Measurements from ENCODE around the gene SNORC.
A peak's percentile ranks its signal among the peaks of the same experiment; 100 is the strongest.

Gene SNORC

DNA sequence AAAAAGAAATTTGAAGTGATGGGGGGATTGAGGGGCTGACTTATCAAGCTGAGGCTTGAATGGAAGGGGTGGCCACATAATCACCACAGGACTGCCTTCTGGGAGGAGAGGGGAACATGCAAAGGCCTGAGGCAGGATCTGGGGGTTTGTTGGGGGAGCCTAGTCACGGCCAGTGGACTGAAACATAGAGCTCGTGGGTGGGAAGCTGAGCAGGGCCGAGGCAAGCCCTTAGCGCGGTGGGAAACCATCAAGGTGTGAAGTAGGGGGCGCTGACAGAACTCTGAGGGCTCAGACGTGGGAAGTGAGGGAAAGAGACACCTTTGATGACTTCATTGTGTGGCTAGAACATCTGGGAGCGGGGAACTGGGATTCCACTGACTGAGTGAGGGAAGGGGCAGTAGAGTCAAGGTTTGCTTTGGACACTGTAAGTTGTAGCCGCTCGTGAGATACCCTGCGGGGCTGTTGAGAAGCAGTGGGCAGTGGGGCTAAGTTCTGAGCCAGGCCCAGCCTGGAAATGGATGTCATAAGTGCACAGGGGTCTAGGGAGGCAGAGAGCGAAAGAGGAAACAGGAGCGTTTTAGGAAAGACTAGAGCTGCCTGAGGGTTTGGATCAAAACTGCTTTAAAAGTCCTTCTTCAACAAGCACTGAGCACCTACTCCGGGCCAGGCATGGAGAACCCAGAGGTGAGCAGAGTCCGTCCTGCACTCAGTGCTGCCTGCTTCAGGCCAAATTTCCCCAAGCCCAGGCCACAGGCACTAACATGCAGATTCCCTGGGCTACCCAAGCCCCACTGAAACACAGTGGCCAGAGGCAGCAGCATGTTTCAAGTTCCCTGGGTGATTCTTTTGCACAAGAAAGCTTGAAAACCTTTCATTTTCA lies 686 bp upstream of the SNORC start:
- DNase-seq, result no peak

DNA sequence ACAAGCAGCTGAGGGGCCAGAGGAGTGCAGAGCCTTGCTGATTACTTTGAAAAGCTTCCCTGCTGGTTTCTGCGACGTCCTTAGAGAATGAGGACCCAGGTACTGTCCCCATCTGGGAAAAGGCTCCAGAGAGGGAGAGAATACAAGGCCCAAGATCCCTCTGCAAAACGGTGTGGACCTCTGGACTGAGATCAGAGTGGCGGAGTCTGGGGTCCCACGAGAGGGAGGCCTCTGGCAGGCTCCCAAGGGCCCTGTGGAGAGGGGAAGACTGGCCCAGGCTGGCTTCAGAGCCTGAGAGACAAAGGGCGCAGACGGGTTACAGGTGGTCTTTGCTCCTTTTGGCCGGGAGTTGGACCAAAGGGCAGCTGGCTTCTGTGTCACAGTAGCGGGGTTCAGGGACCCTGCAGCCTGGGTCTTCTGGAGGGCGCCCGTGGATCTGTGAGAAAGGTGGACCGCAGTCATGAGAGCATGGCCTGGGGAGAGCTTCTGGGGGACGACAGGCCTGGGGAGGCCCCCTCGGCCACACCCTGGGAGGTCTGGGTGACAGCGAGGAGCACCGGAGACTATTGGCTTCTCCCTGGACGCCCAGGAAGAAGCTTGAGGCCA lies 805 bp downstream of the SNORC start:
- no peak for DNase-seq

DNA sequence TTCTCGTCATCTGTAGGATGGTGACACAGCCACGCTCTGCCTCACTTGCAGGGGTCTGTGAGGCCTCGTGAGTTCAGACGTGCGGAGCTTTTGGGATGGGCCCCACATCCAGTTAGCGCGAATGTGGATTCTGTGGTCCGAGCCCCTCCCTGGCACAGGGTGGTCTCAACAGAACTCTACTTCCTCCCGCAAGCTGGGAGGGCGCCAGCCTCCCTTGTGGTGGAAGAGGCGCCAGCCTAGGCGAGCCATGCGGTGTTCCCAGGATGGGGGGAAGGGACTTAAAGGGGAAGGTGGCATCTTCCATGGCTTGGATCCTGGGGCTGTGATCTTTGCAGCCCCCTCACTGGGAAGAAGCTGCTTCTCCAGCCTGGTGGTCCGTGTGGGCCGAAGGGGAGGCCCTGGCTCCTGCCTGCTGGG lies 1.4 kb downstream of the SNORC start:
- no peak for DNase-seq

DNA sequence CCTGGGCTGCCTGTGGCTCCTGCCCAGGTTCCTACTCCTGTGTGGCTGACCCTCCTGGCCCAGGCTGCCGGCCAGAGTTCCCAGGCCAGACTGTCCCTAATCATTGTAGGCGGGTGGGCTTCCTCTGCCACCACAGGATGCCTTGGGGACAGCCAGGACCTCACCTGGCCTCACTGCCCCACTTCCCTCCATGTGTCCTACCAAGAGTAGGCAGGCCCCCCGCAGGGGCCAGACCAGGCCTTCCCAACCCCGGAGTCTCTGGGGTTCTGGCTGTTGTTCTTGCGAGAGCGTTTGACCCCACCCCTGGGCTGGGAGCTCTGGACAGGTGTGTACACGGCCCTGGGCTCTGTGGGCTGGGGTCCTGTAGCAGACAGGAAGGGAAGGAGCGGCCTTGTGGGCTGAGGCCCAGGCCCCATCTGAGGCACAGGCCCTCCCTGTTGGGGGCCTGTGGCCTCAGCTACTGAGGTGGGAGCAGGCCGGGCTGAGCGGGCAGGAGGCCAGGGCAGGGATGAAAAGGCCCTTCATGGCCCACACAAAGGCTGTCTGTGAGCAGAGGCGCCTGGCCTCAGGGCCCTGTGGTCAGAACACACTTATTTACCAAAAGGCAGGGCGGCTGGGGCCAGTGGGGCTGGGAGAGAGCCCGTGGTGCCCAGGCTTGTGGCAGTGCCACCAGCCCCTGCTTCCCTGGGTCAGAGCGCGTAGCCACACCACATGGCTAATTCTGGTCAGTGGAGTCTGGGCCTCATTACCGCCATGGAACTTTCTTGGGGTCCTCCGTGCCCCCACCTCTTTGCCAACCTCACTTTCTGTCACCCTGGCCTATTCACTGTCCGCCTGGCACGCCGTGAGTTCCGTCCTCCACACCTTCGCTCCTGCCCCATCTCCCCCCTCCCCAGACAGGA lies 2.0 kb downstream of the SNORC start:
- DNase-seq, result no peak

DNA sequence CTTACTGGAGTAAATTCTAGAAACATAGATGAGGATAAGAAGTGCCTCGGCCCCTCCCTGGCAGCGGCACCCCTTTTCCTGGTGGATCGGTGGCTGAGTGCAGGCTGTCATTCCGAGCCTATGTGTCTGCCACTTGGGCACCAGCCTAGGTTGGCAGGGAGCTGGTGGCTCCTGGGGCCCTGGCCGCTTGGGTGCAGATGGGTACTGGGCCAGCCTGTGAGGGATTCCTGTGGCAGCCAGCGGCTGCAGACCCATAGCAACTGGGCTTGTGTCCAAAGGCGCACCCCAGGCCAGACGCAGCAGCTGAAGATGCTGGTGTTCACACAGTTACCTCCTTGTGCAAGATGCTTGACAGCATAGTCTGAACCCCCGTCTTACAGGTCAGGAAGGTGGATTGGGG lies 2.8 kb downstream of the SNORC start:
- DNase-seq, result no peak

DNA sequence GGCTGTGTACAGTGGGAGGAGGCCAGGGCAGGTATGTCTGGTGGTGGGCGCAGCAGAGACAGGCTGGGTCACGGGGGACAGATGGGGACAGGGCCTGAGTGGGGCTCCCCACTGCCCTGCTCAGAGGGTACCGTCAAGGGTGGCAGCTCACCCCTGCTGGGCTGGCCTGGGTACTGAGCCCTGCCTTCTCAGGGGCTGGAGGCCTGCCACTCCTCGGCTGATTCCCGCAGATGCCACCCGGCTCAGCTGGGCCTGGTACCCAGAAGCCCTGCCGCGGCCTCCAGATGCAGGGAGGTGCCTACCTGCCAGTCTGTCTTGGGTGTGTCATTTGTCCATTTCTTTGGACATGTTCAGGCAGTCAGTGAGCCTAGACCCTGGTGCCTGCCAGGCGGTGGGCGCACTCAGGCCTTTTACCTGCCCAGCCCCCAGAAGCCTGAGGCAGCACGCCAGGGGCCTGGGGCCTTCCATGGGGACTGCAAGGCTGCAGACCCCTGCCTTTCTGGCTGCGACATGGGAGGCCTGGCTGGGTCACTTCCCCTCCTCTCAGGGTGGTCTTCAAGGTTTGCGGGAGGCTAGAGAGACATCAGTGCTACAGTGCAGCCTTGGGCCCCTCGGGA lies 3.3 kb downstream of the SNORC start:
- DNase-seq, result no peak

DNA sequence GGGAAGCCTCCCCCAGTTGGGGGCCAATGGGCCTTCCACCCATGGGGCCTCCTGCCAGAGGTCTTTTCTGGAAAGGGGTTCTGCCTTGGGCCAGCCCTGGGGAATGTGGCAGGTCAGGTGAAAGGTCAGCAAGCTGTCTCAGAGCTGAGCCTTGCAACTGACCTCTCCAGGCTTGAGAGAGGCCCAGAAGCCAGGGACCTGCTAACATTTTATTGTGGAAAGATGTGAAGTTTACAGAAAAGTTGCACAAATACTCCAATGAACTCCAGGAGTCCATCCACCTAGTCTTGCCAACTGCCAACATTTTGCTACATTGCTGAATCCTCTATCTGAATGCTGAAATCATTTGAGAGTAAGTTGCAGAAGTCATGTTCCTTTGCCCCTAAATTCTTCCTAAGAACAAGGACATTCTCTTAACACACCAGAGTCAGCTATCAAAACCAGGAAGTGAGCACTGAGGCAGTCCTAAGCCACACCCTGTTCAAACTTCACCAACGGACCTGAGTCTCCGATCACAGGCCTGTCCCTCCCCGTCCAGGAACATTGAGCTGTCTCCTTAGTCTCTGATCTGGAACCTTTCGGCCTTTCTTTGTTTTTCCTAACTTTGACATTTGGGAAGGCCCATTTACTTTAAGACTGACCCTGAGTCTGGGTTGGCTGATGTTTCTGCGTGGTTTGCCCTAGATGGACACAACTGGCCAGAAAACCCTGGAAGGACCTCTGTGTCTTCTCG lies 4.0 kb downstream of the SNORC start:
- peak; percentile 9 to 47 for DNase-seq

DNA sequence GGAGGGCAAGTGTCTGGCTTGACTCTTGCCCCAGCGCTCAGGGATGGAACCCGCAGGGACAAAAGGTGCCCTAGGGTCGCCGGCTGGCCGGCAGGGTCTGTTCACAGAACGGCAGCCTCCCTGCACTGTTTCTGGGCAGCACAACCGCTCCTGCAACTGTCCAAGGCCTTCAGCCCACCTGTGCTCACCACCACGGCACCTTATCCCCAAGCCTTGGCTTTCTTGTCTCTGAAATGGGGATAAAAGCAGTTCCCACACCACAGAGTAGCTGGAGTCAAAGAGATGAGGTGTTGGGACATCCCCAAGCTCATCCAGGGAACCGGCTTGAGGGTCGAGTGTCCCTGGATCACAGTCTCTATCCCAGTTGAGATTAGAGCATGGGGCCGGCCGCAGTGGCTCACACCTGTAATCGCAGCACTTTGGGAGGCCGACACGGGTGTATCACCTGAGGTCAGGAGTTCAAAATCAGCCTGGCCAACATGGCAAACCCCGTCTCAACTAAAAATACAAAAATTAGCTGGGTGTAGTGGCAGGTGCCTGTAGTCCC lies 4.7 kb downstream of the SNORC start:
- DNase-seq, result no peak

DNA sequence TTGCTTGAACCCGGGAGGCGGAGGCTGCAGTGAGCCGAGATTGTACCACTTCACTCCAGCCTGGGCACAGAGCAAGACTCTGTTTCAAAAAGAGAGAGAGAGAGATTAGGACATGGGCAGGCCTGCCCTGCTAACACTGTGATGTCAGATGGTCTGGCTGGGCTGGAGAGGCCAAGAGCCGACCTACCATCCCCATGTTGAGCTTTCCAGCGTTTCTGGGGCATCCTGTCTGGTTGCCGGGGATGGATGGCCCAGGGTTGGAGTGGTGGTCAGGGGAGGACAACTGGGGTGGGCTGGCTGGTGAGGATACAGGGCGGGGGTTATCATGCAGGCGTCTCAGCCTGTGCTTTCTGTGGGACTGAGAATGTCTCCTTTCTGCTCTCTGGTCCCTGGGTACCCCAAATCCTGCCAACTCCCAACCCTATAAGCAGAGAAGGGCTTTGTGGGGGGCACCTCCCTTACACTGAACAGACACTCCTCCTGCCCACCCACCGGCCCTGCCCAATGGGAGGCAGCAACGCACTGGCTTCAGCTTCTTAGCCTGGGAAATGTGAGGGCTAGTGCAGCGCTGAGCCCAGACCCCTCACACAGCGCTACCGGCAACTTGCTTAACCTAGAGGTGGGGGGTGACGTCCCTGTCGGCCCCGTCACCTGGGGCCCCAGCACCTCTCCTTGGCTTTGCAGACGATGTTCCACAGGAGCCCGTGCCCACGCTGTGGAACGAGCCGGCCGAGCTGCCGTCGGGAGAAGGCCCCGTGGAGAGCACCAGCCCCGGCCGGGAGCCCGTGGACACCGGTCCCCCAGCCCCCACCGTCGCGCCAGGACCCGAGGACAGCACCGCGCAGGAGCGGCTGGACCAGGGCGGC lies 5.4 kb downstream of the SNORC start:
- DNase-seq, result no peak

DNA sequence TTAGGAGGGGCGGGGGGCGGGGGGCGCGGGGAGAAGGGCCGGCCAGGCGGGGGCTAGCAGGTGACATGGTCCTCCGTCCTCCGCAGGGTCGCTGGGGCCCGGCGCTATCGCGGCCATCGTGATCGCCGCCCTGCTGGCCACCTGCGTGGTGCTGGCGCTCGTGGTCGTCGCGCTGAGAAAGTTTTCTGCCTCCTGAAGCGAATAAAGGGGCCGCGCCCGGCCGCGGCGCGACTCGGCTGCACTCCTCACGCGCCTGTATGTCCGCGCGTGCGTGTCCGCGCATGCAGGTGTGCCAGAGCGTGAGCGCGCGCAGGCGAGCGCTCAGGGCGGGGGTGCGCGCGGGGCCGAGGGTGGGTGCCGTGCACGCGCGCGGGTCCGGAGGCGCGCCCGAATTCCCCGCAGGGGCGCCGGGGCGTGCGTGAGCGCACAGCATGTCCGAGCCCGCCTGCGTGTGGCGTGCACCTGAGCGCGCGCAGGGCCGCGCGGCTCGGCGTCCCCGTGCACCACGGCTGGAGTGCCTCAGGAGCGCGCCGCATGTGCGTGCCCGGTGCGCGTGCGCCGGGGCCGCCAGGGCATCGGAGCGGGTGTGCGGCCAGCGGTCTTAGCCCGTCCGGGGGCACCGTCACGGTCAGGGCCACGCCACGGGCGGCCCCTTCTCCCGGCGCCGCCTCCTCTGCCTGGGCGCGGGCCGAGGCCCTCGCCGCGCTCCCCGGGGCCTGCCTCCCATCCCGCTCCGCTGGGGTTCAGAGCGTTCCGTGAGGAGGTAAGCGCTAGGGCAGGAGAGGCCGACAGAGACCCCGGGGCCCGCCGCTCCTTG lies 6.3 kb downstream of the SNORC start:
- DNase-seq, result no peak

DNA sequence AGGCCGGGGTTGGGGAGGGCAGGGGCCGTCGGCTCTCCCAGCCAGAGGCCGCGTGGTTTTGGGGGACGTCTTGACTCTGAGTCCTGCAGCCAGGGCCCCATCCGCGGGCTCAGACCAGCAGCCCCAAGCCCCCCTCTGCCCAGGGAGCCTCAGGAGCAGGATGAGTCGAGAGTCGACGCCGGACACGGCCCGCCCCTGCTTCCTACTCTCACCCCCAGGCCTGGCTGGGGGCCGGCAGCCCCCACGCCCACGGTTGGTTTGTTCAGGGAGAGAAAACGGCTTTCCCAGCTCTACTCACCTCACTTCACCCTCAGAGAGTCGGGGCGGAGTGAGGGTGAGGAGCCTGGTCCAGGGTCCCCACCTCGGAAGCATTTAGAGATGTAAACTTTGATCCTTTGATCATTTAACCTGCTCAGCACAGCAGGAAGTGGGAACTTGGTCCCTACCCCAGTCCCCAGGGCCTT lies 6.9 kb downstream of the SNORC start:
- DNase-seq, result no peak

DNA sequence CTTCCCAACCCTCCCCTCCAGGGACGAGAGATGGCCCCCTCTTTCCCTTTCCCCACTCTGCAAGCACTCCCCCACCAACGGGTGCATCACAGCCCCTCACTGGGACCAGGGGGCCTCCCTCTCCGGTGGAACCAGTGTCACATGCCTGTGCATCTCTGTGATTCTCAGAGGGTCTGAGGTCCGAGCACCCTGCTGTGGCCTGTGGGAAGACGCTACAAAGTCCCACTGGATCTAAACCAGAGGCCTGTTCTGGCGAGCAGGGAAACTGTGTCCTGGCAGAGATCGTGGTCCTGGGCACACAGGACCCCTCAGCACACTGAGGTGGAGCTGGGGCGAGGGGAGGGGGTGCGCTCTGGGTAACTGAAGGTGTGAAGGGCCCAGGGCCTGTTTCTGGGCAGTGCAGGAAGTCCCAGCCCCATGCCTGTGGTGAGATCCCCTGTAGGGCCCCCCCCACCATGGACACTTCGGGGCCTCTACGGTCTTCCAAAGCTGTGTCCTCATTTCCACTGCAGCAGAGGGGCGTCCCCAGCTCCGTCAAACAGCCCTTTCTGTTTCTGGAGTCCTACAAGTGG lies 8.0 kb downstream of the SNORC start:
- no peak for DNase-seq

DNA sequence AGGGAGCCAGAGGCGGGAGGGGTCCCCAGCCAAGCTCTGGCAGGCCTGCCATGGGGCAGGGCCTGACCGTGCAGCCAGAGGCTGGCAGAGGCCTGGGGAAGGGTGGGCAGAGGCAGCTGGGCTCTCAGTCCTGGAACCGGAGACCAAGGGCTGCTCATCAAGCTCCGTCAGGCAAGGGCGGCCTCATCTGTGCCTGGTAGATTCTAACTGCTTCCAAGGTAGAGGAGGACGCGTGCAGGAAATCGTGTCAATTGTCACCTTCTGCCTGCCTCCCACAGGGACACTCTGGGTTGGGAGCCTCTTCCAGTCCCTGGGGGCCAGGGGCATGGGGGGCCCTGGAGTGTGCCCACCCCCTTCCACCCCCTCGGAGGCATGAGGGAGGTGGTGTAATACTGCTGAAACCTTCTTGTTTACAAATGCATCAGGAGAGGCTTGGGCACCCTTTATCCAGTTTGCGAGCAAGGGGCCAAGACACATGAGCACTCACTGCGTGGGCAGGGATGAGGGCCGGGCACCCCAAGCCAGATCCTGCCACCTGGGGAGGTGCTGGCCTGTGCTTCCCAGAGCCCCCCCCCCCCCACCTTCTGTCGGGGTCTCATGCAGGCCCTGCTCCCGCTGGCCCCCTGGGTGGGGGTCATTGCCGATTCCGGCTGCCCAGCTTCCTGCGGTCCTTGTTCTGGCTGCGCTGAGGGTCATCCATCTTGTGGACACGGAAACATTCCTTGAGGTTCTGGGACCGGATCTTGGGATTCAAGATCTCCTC lies 9.0 kb downstream of the SNORC start:
- no peak for DNase-seq

DNA sequence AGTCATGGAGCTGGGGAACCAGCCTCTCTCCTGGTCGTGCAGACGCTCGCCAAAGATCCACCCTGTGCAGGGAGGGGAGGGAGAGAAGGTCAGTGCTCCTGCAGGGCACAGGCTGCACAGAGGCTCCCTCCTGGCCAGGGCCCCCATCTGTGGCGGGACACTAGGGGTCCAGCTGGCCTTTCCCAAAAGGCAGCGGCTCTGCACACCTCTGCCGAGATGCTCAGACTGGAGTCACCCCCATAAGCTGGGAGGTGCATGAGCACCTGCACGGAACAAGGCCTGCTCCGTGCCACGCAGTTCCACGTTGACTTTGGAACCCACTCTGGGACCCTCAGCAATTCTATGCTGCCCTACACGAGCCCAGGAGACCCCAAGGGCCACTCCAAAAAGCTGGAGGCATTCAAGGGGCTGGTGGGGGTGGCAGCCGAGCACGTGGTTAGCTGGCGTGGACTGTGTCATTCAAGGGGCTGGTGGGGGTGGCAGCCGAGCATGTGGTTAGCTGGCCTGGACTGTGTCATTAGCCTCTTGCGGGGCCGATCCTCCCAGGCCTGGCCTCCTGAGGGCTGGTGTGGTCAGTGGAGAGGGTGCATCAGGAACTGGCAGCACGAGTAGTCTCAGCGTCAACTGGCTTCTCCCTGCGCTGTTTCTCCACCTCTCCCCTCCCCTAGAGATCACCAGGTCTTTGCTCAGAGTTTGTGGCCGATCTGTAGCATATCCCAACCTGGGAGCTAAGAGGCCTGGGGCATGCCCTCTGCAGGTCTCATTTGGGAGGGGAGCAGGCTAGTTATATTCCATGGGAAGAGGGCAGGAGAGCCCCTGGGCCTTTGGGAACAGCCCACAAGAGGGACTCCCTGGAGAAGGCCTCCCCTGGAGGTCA lies 9.8 kb downstream of the SNORC start:
- DNase-seq, result no peak

DNA sequence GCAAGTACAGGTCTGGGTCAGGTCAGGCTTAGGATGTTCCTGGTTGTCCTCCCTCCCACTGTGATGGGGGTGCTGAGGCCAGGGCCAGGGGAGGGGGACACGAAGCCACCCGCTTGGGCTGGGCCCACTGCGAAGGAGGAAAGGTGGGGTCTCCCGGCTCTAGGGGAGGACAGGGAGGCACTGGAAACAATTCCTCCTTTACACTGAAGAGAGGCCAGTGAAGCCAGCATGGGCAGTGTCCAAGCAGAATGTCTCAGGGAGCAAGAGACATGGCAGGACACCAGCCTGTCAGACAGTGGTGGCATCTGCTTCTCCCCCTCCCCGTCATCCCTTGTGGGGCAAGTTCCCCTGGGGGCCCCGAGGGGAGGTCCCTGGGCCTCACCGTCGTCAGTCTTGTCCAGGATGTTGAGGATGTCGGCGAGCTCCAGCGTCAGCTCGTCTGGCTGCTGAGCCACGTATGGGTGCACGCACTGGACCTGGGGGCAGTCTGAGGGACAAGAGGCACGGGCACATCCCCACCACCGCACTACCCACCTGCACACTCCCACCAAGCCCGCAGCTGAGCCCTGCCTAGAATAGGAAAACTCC lies 10.8 kb downstream of the SNORC start:
- DNase-seq, result no peak

DNA sequence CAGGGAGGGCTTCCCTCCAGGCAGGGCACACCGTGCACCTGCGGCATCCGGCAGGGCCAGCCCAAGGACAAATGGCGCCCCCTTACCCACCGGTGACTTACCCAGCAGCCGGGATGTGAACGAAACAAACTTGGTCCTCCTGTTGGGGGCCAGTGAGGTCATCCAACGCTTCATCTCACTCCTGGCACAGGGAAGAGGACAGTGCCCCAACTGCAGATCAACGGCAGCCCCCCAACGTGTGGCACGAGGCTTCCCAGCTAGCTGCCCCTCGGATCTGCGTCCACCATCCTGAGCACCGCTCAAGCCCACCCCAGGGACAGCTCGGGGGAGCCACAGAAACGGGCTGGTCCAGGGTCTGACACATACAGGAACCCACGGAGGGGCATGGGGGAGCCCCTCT lies 12.0 kb downstream of the SNORC start:
- no peak for DNase-seq

DNA sequence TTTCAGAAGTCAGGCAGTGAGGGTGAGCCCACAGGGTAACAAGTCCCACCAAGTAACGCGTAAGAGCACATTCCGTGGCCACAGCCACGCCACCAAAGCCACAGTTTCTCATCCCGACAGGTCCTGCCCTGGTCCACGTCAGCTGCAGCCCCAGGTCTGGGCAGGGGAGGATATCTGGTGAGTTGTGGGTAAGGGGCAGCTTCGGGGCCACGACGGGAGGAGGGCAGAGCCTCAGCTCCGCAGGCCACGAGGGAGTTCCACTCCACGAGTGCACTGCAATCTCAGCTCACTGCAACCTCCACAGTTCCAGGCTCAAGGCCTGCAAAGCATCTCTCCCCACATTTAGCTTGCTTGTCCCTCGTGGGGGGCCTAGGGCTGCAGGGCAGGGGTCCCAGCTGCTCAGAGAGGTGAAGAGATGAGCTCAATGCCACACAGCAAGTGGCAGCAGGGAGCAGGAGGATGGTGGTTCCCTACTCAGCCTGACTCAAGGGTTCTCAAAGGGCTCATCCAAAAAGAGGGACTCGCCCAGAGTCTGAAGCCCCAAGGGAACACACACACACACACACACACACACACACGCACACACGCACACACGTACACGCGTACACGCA lies 12.5 kb downstream of the SNORC start:
- no peak for DNase-seq

Data from inflammatory macrophage treated with lipopolysaccharide for 1 hour (primary cell).